Fibroblast of peridontal ligament (primary cell): ENCODE measurements around the gene SP7.
"Not testable (repeated sequence)": the region's sequence is repeated elsewhere in the genome, so short reads cannot be mapped to it uniquely, and the experiment has no call there.

Source experiments
- DNase-seq: peaks from one replicate; pipeline ENCODE4 v3.0.0-alpha.2; 2010; ENCODE audit errors: extremely low read depth

SP7 gene

DNA sequence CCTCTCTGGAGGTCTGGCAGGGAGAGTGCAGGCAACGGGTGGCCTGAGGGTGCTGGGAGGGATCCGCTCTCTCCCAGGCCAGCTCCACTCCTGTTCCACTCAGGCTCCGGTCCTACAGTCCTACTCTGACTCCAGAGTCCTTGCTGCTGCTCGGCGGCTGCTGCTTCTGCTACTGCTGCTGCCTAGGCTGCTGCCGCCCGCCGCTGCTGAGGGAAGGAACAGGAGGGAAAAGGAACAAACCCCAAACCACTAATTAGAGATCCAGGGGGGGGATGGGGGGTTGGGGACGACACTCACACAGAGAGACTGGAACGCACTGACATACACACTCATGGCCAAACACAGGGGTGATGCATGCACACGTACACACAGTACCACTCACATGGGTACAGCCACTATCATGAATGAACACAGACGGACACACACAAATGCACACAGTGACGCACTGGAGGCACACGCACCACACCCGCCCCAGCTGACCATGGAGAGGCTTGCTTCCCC, at the start of gene SP7:
Gene SP7 (minus strand): TSS at position 174 of the 501 bp plus-strand sequence. CDS start 708 bp downstream, outside the sequence.
- DNase-seq: peak; percentile 22

DNA sequence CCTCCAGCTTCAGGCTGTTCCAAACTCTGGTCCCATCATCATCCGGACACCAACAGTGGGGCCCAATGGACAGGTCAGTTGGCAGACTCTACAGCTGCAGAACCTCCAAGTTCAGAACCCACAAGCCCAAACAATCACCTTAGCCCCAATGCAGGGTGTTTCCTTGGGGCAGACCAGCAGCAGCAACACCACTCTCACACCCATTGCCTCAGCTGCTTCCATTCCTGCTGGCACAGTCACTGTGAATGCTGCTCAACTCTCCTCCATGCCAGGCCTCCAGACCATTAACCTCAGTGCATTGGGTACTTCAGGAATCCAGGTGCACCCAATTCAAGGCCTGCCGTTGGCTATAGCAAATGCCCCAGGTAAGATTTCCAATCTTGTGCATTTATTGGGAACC, 47.1 kb upstream of the SP7 start:
- DNase-seq: no peak

DNA sequence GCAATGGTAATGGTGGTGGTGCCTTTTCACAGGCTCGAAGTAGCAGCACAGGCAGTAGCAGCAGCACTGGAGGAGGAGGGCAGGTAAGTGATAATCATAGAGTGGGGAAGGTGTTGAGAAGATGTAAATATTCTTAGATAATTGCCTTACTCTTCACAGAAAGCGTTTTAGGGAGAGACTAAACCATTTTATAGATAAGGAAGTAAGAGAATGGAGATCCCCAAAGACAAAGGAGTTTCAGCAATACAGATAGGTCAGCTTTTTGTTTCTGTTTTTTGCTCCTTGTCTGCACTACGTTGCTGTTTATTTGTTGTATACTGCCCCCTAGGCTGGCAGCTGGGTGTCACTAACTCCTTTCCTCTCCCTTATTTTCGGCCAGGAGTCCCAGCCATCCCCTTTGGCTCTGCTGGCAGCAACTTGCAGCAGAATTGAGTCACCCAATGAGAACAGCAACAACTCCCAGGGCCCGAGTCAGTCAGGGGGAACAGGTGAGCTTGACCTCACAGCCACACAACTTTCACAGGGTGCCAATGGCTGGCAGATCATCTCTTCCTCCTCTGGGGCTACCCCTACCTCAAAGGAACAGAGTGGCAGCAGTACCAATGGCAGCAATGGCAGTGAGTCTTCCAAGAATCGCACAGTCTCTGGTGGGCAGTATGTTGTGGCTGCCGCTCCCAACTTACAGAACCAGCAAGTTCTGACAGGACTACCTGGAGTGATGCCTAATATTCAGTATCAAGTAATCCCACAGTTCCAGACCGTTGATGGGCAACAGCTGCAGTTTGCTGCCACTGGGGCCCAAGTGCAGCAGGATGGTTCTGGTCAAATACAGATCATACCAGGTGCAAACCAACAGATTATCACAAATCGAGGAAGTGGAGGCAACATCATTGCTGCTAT, 45.8 kb upstream of the SP7 start:
- peak; percentile 70 for DNase-seq

DNA sequence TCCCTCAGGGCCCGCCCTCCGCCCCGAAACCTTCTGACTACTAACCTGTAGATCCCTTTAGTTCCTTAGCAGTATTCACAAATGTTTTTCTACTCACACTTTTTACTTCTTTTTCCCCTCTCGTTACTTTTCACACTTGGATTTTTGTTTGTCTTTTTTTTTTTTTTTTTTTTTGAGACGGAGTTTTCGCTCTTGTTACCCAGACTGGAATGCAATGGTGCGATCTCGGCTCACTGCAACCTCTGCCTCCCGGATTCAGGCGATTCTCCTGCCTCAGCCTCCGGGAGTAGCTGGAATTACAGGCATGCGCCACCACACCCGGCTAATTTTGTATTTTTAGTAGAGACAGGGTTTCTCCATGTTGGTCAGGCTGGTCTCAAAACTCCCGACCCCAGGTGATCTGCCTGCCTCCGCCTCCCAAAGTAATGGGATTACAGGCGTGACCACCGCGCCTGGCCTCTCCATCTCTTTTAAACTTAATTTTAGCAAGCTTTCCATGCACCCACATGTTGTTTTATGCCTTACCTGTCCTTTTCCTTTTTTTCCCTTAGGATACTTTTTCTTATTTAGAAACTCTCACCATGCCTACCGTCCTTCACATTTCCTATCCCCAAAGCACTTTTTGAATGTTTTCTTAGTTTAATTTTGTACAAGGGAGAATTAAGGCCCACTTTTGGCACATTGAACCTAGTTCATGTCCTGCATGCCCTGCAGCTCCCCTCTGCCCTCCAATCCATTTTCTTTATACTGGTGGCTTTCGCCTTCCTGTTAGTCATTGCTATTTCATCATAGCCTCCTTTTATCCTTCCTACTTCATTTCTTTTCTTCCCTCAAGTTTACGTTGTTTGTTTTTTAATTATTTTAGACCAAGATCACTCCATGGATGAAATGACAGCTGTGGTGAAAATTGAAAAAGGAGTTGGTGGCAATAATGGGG, 44.9 kb upstream of the SP7 start:
- peak; percentile 52 for DNase-seq

DNA sequence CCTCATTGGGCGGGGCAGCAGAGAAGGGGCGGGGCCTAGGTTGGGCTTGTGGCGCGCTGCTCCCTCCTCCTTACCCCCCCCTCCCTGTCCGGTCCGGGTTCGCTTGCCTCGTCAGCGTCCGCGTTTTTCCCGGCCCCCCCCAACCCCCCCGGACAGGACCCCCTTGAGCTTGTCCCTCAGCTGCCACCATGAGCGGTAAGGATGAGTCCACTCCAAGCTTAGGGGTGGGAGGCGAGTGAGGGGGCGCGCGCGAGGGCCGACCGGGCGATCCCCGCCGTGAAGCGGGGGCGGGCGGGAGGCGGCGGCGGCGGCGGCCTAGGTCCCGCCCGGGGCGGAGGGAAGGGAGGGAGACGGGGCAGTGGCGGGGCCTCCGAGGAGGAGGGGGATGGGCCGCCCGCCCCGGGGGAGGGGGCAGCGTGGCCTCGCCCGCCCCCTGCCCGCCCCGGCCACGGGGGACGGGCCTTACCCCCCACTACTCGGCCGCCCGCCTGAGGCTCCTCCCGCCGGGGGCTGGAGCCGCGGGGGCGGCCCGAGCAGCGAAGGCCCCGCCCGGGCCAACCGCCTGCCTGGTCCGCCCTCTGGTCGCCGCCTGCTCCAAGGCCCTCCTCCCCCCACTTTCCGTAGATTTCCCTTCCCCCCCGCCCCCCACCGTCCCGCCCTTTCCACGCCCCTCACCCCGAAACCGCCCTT, 44.1 kb upstream of the SP7 start, which contains the start of gene SP1:
Gene SP1 (plus strand): TSS at position 73 of the 690 bp plus-strand sequence. CDS start 116 bp downstream, at position 189.
- DNase-seq: peak; percentile 90

DNA sequence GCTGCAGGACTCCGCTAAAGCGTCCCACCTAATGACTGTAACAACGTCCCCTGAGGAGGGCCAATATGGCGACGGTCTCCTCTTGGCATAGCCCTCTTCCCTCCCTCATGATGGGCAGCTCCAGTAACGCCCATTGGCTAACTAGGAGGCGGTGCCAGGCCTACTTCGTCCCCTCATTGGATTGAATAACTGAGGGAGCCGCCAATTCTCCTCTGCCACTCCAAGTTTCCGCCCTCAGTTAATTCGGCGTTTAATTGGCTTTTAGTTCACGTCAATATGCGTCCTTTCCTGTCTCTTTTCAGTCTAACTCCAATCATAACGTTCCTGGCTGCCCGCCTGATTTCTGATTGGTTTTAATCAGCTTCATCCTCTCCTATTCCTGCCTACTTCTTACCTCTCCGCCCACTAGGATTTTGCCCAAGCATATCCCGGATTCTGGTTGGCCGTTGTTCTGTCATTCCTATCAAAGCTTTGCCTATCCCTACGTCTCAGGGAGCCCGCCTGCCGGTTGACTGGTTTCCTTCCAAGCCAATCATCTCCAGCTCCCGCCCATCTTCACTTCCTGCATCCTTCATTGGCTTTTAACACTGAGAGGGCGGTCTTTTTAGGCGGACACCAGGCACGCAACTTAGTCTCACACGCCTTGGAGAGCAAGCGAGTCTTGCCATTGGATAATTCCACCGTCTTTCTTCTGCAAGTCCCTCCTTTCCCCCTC, 43.4 kb upstream of the SP7 start:
- DNase-seq: peak; percentile 100

DNA sequence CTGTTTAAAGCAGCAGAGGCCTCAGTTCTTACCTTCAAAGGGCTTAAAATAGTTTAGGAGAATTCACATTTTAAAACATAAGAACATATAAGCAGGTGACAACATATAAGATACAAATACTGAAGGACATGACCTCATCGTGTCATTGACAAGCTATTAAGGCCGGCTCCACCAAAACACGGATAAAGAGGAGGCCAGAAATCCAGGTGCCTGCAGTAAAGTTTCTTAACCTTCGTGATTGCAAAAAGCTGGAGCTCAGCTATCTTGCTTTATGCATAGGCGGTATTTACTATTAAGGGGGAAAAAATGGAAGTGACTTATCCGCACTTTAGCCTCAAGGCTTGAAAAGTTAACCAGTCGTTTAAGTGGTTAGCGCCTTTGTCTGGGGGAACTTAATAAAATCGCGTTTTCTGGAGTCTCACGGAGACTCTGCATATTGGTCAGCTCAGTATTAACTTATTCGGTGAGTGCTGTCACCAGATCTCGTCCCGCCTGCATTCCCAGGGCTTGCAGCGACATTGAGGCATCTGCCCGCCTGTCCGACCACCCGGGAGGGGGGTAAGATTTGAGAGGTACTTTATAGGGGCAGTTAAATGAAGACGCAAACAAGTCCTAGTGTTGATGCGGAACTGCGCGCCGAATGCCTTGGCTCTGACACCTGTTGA, 42.7 kb upstream of the SP7 start:
- no peak for DNase-seq

DNA sequence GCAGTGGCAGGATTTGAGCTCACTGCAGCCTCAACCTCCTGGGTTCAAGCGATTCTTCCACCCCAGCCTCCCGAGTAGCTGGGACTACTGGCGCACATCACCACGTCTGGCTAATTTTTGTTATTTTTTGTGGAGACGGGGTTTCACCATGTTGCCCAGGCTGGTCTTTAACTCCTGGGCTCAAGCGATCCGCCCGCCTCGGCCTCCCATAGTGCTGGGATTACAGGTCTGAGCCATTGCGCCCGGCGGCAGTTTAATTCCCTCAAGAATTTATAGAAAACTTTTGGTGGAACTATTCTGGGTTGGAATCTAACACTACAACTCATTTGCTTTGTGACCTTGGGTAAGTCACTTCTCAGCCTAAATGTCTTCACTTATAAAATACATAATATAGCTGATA, 42.1 kb upstream of the SP7 start:
- no peak for DNase-seq

DNA sequence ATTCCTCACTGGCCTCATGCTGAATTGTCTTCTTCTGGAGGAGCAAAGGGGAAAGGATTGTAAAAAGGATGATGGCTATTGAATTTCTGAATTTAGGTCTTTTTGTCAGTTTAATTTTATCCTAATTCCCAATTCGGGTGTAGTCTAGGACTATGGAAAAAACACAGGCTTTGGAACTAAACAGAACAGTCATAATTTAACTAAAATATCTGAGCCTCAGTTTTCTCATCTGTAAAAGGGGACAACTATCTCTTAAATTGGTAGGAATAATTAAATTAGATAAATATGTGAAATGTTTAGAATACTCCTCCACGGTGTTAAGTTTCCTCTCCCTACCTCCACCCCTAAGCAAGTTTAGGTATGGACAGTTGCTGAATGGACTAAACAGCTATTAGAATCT, 40.6 kb upstream of the SP7 start:
- no peak for DNase-seq

DNA sequence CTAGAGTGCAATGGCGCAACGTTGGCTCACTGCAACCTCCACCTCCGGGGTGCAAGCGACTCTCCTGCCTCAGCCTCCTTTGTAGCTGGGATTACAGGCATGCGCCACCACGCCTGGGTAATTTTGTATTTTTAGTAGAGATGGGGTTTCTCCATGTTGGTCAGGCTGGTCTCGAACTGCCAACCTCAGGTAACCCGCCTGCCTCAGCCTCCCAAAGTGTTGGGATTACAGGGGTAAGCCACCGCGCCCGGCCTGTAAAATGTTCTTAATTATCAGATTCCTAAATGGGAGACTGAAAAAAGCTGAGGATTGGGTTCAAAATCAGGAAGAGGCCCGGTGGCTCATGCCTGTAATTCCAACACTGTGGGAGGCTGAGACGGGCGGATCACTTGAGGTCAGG, 38.1 kb upstream of the SP7 start:
- not testable (repeated sequence) for DNase-seq

DNA sequence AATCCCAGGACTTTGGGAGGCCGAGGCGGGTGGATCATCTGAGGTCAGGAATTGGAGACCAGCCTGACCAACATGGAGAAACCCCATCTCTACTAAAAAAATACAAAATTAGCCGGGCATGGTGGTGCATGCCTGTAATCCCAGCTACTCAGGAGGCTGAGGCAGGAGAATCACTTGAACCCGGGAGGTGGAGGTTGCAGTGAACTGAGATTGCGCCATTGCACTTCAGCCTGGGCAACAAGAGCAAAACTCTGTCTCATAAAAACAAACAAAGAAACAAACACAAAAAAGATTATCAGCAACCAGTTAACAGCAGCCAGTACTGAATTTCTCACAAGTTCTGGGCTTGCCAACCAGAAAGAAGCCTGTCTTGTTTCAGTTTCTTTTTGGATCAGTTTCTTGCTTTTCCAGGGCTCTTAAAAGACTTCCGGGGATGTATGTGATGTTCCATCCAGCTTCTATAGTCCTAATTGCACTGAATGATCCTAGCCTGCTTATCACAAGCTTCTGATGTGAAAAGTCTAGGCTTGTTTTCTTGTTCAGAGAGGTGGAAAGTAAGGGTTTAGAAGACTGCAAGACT, 37.5 kb upstream of the SP7 start:
- DNase-seq: peak; percentile 53

DNA sequence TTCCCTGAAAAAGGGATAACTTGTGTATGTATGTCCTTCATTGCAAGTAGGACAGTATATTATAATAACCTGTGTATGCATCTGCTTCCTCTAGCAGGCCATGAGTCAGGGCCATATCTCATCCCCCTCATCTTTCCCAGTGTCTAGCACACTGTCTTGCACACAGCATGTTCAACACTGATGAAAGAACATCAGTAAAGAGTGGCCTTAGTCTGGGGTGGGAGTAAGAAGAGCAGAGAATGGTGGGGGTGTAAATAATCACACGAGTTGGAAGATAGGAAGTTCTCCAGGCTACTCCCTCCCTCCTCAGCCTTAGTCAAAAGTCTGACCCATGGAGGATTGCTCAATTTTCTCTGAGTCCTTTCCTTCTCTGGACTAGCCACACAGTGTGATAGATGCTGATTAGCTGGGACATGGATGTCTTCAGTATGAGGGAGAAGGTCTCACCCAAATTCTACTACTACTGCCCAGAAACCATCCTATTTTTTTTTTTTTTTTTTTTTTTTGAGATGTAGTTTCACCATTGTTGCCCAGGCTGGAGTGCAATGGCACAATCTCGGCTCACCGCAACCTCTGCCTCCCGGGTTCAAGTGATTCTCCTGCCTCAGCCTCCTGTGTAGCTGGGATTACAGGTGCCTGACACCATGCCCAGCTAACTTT, 29.2 kb upstream of the SP7 start:
- no peak for DNase-seq

DNA sequence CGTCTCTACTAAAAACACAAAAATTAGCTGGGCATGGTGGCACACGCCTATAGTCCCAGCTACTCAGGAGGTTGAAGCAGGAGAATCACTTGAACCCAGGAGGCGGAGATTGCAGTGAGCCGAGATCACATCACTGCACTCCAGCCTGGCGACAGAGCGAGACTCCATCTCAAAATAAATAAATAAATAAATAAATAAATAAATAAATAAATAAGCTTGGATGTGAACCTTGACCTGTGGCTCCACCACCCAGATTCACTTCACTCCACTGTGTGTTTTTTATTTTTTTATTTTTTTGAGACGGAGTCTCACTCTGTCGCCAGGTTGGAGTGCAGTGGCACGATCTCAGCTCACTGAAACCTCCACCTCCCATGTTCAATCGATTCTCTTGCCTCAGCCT, 25.5 kb upstream of the SP7 start:
- DNase-seq: not testable (repeated sequence)

DNA sequence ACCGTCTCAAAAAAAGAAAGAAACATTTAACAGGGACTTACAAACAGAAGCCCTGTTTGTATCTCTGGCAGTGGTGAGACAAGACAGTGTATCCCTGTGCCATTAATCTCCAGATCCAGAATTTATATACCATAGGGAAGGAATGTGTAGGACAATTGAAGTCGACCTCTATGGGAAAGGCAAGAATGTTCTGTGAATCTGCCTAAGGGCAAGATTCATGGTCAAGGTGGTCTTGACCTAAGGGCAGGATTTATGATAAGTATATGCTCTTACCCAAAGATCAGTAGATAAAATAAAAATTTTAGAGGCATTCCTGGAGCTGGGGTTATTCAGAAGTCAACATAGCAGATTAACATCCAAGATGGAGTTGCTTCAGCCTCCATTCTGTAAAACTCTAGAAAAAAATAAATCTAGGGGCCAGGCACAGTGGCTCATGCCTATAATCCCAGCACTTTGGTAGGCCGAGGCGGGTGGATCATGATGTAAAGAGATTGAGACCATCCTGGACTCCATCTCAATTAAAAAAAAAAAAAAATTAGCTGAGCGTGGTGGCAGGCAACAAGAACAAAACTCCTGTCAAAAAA, 22.8 kb upstream of the SP7 start:
- no peak for DNase-seq

DNA sequence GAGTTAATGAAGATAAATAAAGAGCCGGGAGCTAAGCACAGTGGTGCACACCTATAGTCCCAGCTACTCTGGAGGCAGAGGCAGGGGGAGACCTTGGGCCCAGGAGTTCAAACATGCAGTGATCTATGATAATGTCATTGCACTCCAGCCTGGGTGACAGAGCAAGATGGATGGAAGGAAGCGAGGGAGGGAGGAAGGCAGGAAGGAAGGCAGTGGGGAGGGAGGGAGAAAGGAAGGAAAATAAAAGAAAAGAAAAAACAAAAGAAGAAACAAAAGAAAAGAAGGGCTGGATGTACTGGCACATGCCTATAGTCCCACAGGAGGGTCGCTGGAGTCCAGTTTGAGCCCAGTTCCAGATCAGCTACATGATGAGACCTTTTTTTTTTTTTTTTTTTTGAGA, 19.0 kb upstream of the SP7 start:
- DNase-seq: no peak

DNA sequence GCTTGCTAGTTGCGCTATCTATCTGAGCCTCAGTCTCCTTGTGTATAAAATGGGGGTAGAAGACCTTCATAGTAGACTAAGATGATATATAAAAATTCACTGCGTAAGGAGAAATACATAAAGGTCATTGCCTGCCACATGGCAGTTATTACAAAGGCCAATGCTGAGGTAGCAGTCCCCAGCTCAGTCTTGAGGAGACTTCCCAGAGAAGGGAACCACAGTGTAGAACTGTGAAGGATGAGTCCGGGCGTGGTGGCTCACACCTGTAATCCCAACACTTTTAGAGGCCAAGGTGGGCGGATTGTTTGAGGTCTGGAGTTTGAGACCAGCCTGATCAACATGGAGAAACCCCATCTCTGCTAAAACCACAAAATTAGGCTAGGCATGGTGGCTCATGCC, 17.1 kb upstream of the SP7 start:
- no peak for DNase-seq

DNA sequence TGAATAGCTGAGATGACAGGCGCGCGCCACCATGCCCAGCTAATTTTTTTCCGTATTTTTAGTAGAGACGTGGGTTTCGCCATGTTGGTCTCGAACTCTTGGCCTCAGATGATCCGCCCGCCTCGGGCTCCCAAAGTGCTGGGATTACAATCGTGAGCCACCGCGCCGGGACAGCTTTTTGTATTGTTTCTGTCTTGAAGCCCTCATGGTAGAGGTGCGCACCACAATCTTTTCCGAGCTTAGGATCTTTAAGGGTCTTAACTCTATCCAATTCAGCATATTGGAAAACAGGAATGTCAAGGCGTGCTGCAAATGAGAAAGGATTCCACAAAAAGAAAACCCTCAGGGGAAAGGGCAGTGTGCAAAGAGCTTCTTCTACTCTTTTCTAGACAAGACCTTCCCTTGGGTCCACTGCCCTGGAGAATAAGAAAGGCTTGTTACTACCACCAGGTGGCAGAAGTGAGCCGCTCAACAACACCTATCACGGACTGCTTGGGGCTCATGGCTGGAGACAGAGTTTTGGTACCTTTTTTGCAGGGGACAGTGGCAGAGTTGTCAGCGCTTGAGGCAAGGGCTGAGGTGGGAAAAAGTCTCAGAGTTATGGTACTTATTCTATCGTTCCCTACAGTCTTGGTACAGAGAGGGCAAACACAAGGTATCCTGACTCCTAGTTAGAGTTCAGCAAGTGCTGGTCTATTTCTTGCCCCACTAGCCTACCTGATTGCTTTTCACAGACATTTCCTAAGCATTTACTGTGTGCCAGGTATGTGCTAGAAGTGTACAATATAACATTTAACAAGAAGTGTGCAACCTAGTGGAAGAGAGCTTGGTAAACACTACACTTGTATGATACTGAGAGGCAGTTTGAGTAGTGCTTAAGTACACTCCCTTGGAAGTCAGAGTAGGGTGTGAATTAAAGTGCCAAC, 16.4 kb upstream of the SP7 start:
- peak; percentile 92 for DNase-seq

DNA sequence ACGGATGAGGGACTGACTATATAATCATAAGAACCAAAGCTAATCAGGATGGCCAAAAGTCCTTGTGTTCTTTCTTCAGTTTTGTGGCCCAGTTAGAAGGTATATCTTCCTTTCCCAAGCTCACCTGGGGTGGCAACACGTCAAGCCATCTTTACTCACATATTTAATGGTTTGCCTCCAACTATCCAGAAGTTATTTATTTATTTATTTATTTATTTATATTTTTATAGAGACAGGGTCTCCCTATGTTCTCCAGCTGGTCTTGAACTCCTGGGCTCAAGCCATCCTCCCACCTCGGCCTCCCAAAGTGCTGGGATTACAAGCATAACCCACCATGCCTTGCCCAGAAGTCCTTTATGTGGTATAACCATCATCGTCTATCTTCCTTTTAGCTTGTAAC, 11.8 kb upstream of the SP7 start:
- no peak for DNase-seq
